Ovary (tissue), 3 donors: Measurements from ENCODE around the gene MSI2.

ENCODE experiments used
- CTCF ChIP-seq, 3 donors: fragments of 450-650 bp in 2 of 3; fragments of 200-600 bp in 1 of 3; IDR thresholded peaks; one replicate each; pipeline versions ENCODE4 v1.5.1 to v1.8.0; 2016 to 2022; ENCODE audit warnings: antibody characterized with exemption in 3 of 3, mild to moderate bottlenecking in 1 of 3
- POLR2A ChIP-seq: fragments of 450-650 bp; IDR thresholded peaks from one replicate; pipeline ENCODE4 v1.6.1; 2017; ENCODE audit warnings: antibody characterized with exemption, mild to moderate bottlenecking, moderate library complexity
- donor health status: DM: no; HTN: no; CAD: no.

GRCh38 chr17:57597101-57597500 lies 340.8 kb downstream of the MSI2 start:
- TF ChIP-seq CTCF (IDR thresholded peaks at IDR 0.05) (no peak), POLR2A (no peak)
